Neural progenitor cell (in vitro differentiated cells): ENCODE data around the gene PCGF1. TPM values are rescaled to one million over a fixed set of nuclear protein-coding genes. Genes with fewer than 3 reads are reported as not detected.

Experiments
- DNase-seq: peaks from one replicate; pipeline ENCODE4 v3.0.0-alpha.2; 2016; ENCODE audit warnings: low spot score
- H2AFZ ChIP-seq: fragments of 200-600 bp; sonication (generic); replicated peaks from 2 replicates; pipeline ENCODE4 v1.6.1; 2016; ENCODE audit warnings: antibody characterized with exemption
- H3F3A ChIP-seq: fragments of 200-600 bp; sonication (generic); 2 replicates; pipeline ENCODE4 v1.6.1; 2016; ENCODE audit warnings: antibody characterized with exemption, low read depth
- H3K27ac ChIP-seq: fragments of 200-600 bp; sonication (generic); 2 replicates; pipeline ENCODE4 v1.5.1; 2016; ENCODE audit warnings: mild to moderate bottlenecking
- H3K27me3 ChIP-seq: fragments of 200-600 bp; sonication (generic); 2 replicates; pipeline ENCODE4 v1.6.1; 2016; ENCODE audit warnings: mild to moderate bottlenecking, moderate library complexity
- H3K36me3 ChIP-seq: fragments of 200-600 bp; sonication (generic); 2 replicates; pipeline ENCODE4 v1.5.1; 2016
- H3K4me1 ChIP-seq: fragments of 200-600 bp; sonication (generic); 2 replicates; pipeline ENCODE4 v1.6.1; 2016; ENCODE audit warnings: mixed run types
- H3K4me2 ChIP-seq: fragments of 200-600 bp; sonication (generic); 2 replicates; pipeline ENCODE4 v1.6.1; 2016
- H3K4me3 ChIP-seq: fragments of 200-600 bp; sonication (generic); 2 replicates; pipeline ENCODE4 v1.5.1; 2016
- H3K79me2 ChIP-seq: fragments of 200-600 bp; sonication (generic); 2 replicates; pipeline ENCODE4 v1.6.1; 2016; ENCODE audit warnings: low read depth
- H3K9ac ChIP-seq: fragments of 200-600 bp; sonication (generic); 2 replicates; pipeline ENCODE4 v1.6.1; 2016
- H3K9me3 ChIP-seq: fragments of 200-600 bp; sonication (generic); 2 replicates; pipeline ENCODE4 v1.5.1; 2016; ENCODE audit warnings: low read depth
- H4K20me1 ChIP-seq: fragments of 200-600 bp; sonication (generic); 2 replicates; pipeline ENCODE4 v1.6.1; 2016; ENCODE audit warnings: low read depth
- H3K27ac Mint-ChIP-seq: 3 replicates; pipeline ENCODE4 v1.8.0; 2021; ENCODE audit warnings: mixed read lengths
- H3K27me3 Mint-ChIP-seq: 2 replicates; pipeline ENCODE4 v1.8.0; 2022; ENCODE audit warnings: low read depth, mild to moderate bottlenecking, inconsistent platforms, moderate library complexity, mixed read lengths; ENCODE audit not compliant: insufficient read depth
- H3K36me3 Mint-ChIP-seq: 3 replicates; pipeline ENCODE4 v1.8.0; 2021; ENCODE audit warnings: mixed read lengths
- H3K4me1 Mint-ChIP-seq: 3 replicates; pipeline ENCODE4 v1.8.0; 2021; ENCODE audit warnings: mixed read lengths
- H3K4me3 Mint-ChIP-seq: 3 replicates; pipeline ENCODE4 v1.8.0; 2021; ENCODE audit warnings: mild to moderate bottlenecking, moderate library complexity, mixed read lengths
- H3K9me3 Mint-ChIP-seq: 3 replicates; pipeline ENCODE4 v1.8.0; 2020; ENCODE audit warnings: mixed read lengths
- CTCF ChIP-seq: fragments of 200-600 bp; sonication (generic); IDR thresholded peaks from 2 replicates; pipeline ENCODE4 v1.5.1; 2017; ENCODE audit warnings: antibody characterized with exemption, mild to moderate bottlenecking
- EZH2 ChIP-seq: fragments of 200-600 bp; sonication (generic); IDR thresholded peaks from 2 replicates; pipeline ENCODE4 v1.6.1; 2017; ENCODE audit warnings: antibody characterized with exemption, mild to moderate bottlenecking, moderate library complexity
- EZH2phosphoT487 ChIP-seq: fragments of 200-600 bp; sonication (generic); IDR thresholded peaks from 2 replicates; pipeline ENCODE4 v1.6.1; 2017; ENCODE audit warnings: antibody characterized with exemption
- total RNA-seq: library from RNA; depleted of rRNA; stranded (reverse); fragments of >200 nt; gene quantifications from 2 replicates; pipeline ENCODE4 v1.2.3, GENCODE V29; 2015; ENCODE audit warnings: low replicate concordance

PCGF1 gene
- total RNA-seq = 10.9 and 13.8 TPM in 2 replicates

GRCh38 chr2:74507145-74507925, at the start of gene PCGF1:
Gene PCGF1, minus strand, starts transcription at chr2:74507695. Its CDS starts 27 bp downstream, at chr2:74507668.
- Histone ChIP-seq H3K27me3 (peaks cover 82% of the 10 kb centered on the region), H3K4me2 (peak within 1 kb of the TSS; percentile 89), H4K20me1 (no peaks in the 10 kb centered on the region), H3K27ac (peak within 1 kb of the TSS; percentile 23), H3K9me3 (no peaks in the 10 kb centered on the region), H3K79me2 (peaks cover 13% of the 10 kb centered on the region), H3K36me3 (no peaks in the 10 kb centered on the region), H3K4me3 (peak within 1 kb of the TSS; percentile 69), H3K4me1 (peaks cover 13% of the 10 kb centered on the region), H2AFZ (peak within 1 kb of the TSS; percentile 94), H3F3A (peaks cover 33% of the 10 kb centered on the region), H3K9ac (peak within 1 kb of the TSS; percentile 48)
- peaks cover 70% of the 10 kb centered on the region for H3K27me3 Mint-ChIP-seq
- H3K4me1 Mint-ChIP-seq = peaks cover 30% of the 10 kb centered on the region
- peak within 1 kb of the TSS; percentile 100 for H3K27ac Mint-ChIP-seq
- DNase-seq = peak; percentile 99
- peaks cover 3% of the 10 kb centered on the region for H3K9me3 Mint-ChIP-seq
- peaks cover 21% of the 10 kb centered on the region for H3K36me3 Mint-ChIP-seq
- TF ChIP-seq EZH2phosphoT487 (no peak), CTCF (peak; percentile 51)
- H3K4me3 Mint-ChIP-seq = peak within 1 kb of the TSS; percentile 99

- TF ChIP-seq EZH2 = no peak
- no peak for TF ChIP-seq EZH2phosphoT487
- TF ChIP-seq CTCF = no peak
- H3K27ac ChIP-seq = no peak overlapping the region
Observed at GRCh38 chr2:74556831-74557370, 49.4 kb upstream of the PCGF1 start.

GRCh38 chr2:74556159-74556558, 48.7 kb upstream of the PCGF1 start:
- H3K4me1 Mint-ChIP-seq = peaks cover 6% of the 10 kb centered on the region
- no peak overlapping the region for H3K4me2 ChIP-seq

More at GRCh38 chr2:74556831-74557370, 49.4 kb upstream of the PCGF1 start:
- DNase-seq = no peak
- Mint-ChIP-seq H3K9me3 (no peaks in the 10 kb centered on the region), H3K4me1 (peaks cover 6% of the 10 kb centered on the region), H3K4me3 (peak overlapping the region; percentile 95), H3K27ac (no peak overlapping the region), H3K27me3 (peaks cover 26% of the 10 kb centered on the region), H3K36me3 (peaks cover 2% of the 10 kb centered on the region)
- H3K4me2 ChIP-seq = no peak overlapping the region
- H3K79me2 ChIP-seq = peaks cover 9% of the 10 kb centered on the region
- H4K20me1 ChIP-seq = peaks cover 22% of the 10 kb centered on the region
- H3K4me3 ChIP-seq = no peak overlapping the region
- peaks cover 31% of the 10 kb centered on the region for H3F3A ChIP-seq
- no peaks in the 10 kb centered on the region for H3K36me3 ChIP-seq
- H3K27me3 ChIP-seq = peaks cover 40% of the 10 kb centered on the region
- H3K9ac ChIP-seq = no peak overlapping the region
- peaks cover 12% of the 10 kb centered on the region for H3K4me1 ChIP-seq
- H3K9me3 ChIP-seq = no peaks in the 10 kb centered on the region
- H2AFZ ChIP-seq = no peak overlapping the region

More at GRCh38 chr2:74556159-74556558, 48.7 kb upstream of the PCGF1 start:
- H3K27me3 Mint-ChIP-seq = peaks cover 26% of the 10 kb centered on the region
- peaks cover 39% of the 10 kb centered on the region for H3K27me3 ChIP-seq
- no peak overlapping the region for H3K9ac ChIP-seq
- TF ChIP-seq EZH2phosphoT487 (no peak), EZH2 (no peak), CTCF (no peak)
- H3K27ac ChIP-seq = no peak overlapping the region
- peaks cover 9% of the 10 kb centered on the region for H3K36me3 Mint-ChIP-seq
- peak overlapping the region; percentile 95 for H3K4me3 Mint-ChIP-seq
- H3K9me3 Mint-ChIP-seq = no peaks in the 10 kb centered on the region
- peaks cover 31% of the 10 kb centered on the region for H3F3A ChIP-seq
- H4K20me1 ChIP-seq = peaks cover 22% of the 10 kb centered on the region
- no peaks in the 10 kb centered on the region for H3K36me3 ChIP-seq
- peaks cover 11% of the 10 kb centered on the region for H3K79me2 ChIP-seq
- H3K27ac Mint-ChIP-seq = no peak overlapping the region
- no peak for DNase-seq
- no peaks in the 10 kb centered on the region for H3K9me3 ChIP-seq
- no peak overlapping the region for H2AFZ ChIP-seq
- no peak overlapping the region for H3K4me3 ChIP-seq
- H3K4me1 ChIP-seq = peaks cover 12% of the 10 kb centered on the region
